Activated T-cell treated with anti-CD3 and anti-CD28 coated beads, Interleukin-2, amount 50 U/mL, for 4 hours (primary cell): ENCODE measurements around the gene ATP2C1. TPM values are rescaled to one million over a fixed set of nuclear protein-coding genes. Genes with fewer than 3 reads are reported as not detected.

Source experiments
- ATAC-seq, 2 donors: fragments of 200-7000 bp; cut with Tn5 transposase; one replicate each; pipeline ENCODE4 v1.10.0; 2021
- DNase-seq: peaks from one replicate; pipeline ENCODE4 v3.0.0-alpha.2; 2020
- H3K27me3 Mint-ChIP-seq: one replicate; pipeline ENCODE4 v1.8.0; 2021; ENCODE audit warnings: low read depth, mixed read lengths
- H3K36me3 Mint-ChIP-seq: one replicate; pipeline ENCODE4 v1.8.0; 2022; ENCODE audit warnings: mixed read lengths; ENCODE audit not compliant: insufficient read depth
- H3K4me1 Mint-ChIP-seq: one replicate; pipeline ENCODE4 v1.8.0; 2021; ENCODE audit warnings: low read depth, mixed read lengths
- H3K4me3 Mint-ChIP-seq: one replicate; pipeline ENCODE4 v1.8.0; 2021; ENCODE audit warnings: mild to moderate bottlenecking, moderate library complexity, mixed read lengths
- H3K9me3 Mint-ChIP-seq: one replicate; pipeline ENCODE4 v1.8.0; 2021; ENCODE audit warnings: mixed read lengths
- total RNA-seq, 3 donors: library from RNA; stranded (reverse); gene quantifications; one replicate each; pipeline ENCODE4 v1.2.1, GENCODE V29; 2021

The ATP2C1 gene
- total RNA-seq, 3 donors from 2014 or later, result 50.2 to 55.3 (median 51.9) TPM

DNA sequence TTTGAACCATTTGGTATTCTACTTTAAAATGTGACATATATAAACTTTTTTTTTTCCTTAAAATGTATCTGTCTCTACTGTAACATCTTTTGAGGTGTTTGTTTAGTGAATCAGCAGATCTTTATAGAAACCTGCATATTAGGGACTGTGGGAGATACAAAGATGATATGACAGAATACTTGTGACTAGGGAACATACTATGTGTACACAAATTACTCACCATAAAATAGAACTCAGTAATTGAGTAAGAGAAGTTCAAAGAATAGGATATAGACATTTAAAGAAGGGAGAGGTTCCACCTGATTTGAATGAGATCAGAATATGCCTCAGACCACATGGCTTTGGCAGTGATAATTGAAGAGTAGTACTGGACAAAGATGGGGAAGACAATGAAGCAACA is 47.9 kb downstream of the ATP2C1 start:
- DNase-seq (no peak), ATAC-seq (no peak)
- H3K36me3 Mint-ChIP-seq, result peaks cover 46% of the 10 kb centered on the region
- no peaks in the 10 kb centered on the region for H3K27me3 Mint-ChIP-seq
- no peaks in the 10 kb centered on the region for H3K9me3 Mint-ChIP-seq
- H3K4me1 Mint-ChIP-seq, result no peaks in the 10 kb centered on the region
- H3K4me3 Mint-ChIP-seq, result no peak overlapping the region

DNA sequence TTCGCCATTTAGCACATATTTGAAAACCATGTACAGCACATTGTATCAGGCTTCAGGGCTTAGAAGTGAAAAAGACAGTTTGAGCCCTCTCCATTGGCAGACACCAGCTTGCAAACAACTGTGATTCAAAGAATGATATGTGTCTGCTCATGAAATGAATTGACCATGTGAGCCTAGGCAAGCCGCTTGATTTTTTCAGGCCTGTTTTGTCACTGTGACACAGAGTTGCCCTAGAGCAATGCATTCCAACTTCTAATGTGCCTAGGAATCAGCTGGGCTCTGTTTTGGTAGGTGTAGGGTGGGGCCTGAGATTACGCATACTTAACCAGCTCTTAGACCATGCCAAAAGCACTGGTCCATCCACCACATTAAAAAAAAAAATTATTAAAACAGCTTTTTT is 53.0 kb downstream of the ATP2C1 start:
- no peak for ATAC-seq

DNA sequence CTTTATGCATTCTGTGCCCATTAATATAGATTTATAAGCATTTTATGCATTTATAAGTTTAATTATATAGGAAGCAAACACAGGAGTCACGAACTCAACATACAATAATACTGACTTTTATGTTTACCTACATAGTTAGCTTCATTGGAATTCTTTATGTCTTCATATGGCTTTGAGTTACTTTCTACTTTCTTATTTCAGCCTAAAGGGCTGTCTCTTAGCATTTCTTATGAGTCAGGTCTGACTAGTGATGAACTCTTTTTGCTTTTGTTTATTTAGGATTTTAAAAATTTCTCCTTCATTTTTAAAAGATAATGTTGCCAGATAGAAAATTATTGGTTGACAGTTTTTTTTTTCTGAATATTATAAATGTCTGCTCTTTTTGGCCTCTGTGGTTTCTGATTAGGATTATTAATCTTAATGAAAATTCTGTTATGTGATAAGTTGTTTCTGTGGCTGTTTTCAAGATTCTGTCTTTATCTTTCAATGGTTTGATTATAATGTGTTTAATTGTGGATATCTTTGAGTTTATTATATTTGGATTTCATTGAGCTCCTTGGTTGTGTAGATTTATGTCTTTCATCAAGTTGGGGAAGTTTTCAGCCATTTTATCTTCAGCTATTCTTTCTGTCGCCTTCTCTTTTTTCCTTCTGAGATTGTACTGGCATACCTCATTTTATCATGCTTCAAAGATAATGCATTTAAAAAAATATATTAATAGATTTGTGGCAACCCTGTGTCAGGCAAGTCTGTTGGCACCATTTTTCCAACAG is 54.3 kb downstream of the ATP2C1 start:
- DNase-seq (no peak), ATAC-seq (no peak)
- H3K27me3 Mint-ChIP-seq, result no peaks in the 10 kb centered on the region
- peaks cover 58% of the 10 kb centered on the region for H3K36me3 Mint-ChIP-seq
- H3K9me3 Mint-ChIP-seq, result peaks cover 3% of the 10 kb centered on the region
- H3K4me3 Mint-ChIP-seq, result no peak overlapping the region
- peaks cover 8% of the 10 kb centered on the region for H3K4me1 Mint-ChIP-seq

More for the DNA sequence above, 53.0 kb downstream of the ATP2C1 start:
- H3K9me3 Mint-ChIP-seq, result peaks cover 3% of the 10 kb centered on the region
- H3K4me1 Mint-ChIP-seq, result peaks cover 8% of the 10 kb centered on the region
- no peaks in the 10 kb centered on the region for H3K27me3 Mint-ChIP-seq
- DNase-seq, result no peak
- peaks cover 58% of the 10 kb centered on the region for H3K36me3 Mint-ChIP-seq
- no peak overlapping the region for H3K4me3 Mint-ChIP-seq

DNA sequence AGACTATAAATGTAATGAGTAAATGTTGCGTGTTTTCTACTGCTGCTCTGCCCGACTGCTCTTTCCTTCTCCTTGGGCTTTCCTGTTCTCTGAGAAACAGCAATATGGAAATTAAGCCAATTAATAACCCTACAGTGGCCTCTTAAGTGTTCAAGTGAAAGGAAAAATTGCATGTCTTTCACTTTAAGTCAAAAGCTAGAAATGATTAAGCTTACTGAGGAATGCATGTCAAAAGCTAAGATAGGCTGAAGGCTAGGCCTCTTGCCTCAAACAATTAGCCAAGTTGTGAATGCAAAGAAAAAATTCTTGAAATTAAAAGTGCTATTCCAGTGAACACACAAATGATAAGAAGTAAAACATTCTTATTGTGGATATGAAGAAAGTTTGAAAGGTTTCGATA is 55.0 kb downstream of the ATP2C1 start:
- ATAC-seq, result no peak
- Mint-ChIP-seq H3K4me1 (peaks cover 8% of the 10 kb centered on the region), H3K9me3 (peaks cover 3% of the 10 kb centered on the region), H3K27me3 (no peaks in the 10 kb centered on the region), H3K36me3 (peaks cover 58% of the 10 kb centered on the region), H3K4me3 (no peak overlapping the region)
- no peak for DNase-seq

DNA sequence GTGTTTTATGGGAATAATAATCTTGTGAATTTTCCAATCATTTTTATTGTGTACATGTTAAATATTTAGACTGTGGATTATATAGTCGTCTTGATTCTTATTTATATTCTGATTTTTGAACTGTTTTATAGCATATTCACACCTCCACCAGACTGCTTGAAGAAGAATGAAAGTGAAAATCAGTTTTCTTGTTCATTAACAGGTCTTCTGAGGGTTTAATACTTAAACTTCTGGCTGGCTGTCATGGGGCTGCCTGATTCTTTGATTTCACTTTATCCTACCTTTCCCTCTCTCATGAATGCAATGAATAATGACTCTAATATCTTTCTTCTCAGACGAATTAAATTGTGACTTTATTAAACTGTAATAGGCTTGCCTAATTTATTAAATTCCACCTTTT is 56.2 kb downstream of the ATP2C1 start:
- H3K36me3 Mint-ChIP-seq, result peaks cover 60% of the 10 kb centered on the region
- peaks cover 3% of the 10 kb centered on the region for H3K9me3 Mint-ChIP-seq
- H3K27me3 Mint-ChIP-seq, result no peaks in the 10 kb centered on the region
- DNase-seq (no peak), ATAC-seq (no peak)
- H3K4me3 Mint-ChIP-seq, result no peak overlapping the region
- peaks cover 8% of the 10 kb centered on the region for H3K4me1 Mint-ChIP-seq

DNA sequence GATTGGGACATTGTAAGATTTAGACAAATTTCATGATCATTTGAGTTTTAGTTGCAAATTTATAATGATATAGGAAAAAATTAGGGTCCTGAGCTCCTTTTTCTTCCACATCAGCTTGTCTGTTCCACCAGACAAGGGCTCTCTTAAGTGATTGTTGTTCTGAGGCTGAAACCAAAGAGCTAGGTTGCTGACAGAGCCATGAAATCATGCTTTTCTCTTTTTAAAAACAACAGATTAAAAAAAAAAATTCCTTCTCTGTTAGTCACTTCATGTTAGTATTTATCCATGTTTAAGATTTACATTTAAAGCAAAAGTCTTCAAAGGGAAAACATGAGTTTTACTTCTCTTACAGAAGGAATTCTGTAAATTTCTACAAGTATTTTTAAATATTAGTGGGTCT is 56.8 kb downstream of the ATP2C1 start:
- DNase-seq, result no peak
- Mint-ChIP-seq H3K27me3 (no peaks in the 10 kb centered on the region), H3K4me3 (no peak overlapping the region), H3K9me3 (peaks cover 3% of the 10 kb centered on the region), H3K4me1 (peaks cover 8% of the 10 kb centered on the region), H3K36me3 (peaks cover 59% of the 10 kb centered on the region)
- ATAC-seq, result no peak

DNA sequence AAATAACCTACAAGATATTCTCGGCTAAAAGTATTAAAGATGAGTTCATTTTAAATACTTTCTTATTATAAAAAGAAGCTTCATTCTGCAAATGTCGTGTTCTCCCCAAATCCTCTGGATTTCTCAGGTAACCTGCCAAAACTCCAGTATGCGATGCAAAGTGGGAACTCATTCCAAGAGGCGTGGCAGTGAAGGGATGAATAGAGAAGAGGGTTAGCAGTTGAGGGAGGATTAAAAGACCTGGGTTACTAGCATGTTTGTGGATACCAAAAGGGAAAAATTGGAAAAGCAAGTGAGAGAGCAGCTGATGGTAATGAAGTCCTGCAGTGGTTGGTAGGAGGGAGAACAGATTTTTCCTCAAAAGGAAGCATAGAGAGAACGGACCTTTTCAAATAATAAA is 61.6 kb downstream of the ATP2C1 start:
- H3K27me3 Mint-ChIP-seq, result no peaks in the 10 kb centered on the region
- no peaks in the 10 kb centered on the region for H3K4me1 Mint-ChIP-seq
- H3K4me3 Mint-ChIP-seq, result no peak overlapping the region
- ATAC-seq (no peak), DNase-seq (no peak)
- peaks cover 40% of the 10 kb centered on the region for H3K36me3 Mint-ChIP-seq
- no peaks in the 10 kb centered on the region for H3K9me3 Mint-ChIP-seq

DNA sequence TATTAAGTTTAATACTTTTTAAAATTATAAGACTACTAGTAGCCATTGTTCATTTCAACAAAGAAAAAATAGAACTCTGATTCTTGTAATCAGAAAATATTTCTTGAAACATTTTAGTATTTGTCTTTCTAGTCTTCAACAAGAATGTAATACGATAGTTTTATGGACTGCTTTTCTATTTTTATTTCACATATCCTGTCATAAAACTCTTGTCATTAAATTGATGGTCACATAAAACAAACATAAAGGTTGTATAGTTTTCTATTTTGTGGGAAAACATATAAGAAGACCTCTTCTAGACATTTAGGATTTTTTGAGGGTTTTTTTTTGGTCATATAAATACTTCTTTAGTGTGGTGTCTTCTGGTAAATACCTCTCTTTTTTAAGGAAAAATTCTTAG is 62.4 kb downstream of the ATP2C1 start:
- Mint-ChIP-seq H3K27me3 (no peaks in the 10 kb centered on the region), H3K9me3 (no peaks in the 10 kb centered on the region), H3K4me3 (no peak overlapping the region), H3K36me3 (peaks cover 46% of the 10 kb centered on the region), H3K4me1 (no peaks in the 10 kb centered on the region)
- ATAC-seq (no peak), DNase-seq (no peak)

DNA sequence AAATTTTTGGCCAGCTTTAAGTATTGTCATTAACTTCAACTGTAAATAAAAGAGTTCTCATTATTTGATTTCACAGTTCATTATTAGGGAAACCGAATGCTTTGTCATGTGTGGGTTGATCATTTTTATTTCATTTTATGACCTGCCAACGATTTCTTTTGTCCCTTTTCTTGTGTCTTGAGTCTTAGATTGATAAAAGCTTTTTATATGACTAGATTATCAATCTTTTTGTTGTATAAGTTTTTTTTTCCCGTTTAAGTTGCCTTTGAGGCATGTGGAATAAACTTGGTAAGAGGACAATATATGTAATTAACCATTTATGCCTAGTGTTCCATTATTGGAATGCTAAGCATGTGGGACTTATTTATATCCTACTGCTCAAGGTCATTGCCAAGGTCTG is 62.8 kb downstream of the ATP2C1 start:
- H3K27me3 Mint-ChIP-seq, result no peaks in the 10 kb centered on the region
- no peaks in the 10 kb centered on the region for H3K9me3 Mint-ChIP-seq
- DNase-seq (no peak), ATAC-seq (no peak)
- H3K4me3 Mint-ChIP-seq, result no peak overlapping the region
- H3K4me1 Mint-ChIP-seq, result no peaks in the 10 kb centered on the region
- peaks cover 48% of the 10 kb centered on the region for H3K36me3 Mint-ChIP-seq

DNA sequence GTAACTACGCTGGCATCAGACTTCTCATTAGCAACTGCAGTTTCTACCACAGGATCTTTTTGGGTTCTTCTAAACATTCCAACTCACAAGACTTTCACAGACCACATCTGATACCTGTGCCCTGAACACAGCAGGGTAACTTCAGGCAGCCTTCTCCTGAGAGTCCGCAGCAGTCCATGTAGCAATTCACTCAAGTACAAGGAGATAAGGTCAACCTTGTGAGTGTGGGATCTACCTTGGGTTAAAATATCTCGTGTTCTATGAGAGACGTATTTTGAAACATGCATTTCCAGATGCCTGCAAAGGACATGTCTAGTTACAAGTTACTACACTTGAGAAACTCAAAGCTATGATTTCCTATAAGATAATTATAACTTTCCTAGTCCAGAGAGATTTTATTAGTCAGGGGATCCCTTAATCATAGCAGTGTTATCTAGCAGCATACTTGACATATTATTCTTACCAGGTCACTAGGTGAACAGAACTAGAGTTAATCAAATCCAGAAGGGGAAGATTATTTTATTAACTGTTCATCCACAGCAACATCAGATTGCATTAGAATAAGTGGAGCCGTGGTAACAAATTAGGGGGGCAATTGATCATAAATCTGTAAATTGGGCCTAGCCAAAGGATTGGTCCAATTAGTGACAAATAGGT is 66.4 kb downstream of the ATP2C1 start:
- Mint-ChIP-seq H3K4me1 (no peaks in the 10 kb centered on the region), H3K9me3 (no peaks in the 10 kb centered on the region), H3K27me3 (no peaks in the 10 kb centered on the region), H3K36me3 (peaks cover 37% of the 10 kb centered on the region), H3K4me3 (no peak overlapping the region)
- no peak for DNase-seq
- no peak for ATAC-seq

DNA sequence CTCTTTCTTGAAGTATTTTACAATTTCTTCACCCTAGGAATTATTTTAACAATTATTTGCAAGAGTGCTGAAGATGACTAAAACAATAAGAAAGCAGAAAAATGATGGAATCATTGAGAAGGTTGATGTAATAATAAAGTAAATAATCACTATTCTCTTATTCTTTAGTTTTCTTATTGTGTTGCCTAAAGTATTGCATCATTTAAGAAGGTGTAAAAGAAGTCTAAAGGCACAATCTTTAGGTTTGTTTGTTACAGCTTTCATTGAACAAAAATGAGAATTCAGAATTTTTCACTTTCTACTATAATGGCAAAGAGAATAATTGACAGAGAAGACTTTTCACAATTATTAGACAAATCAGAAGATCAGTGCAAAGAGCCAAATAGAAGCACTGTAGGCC is 67.6 kb downstream of the ATP2C1 start:
- H3K36me3 Mint-ChIP-seq, result peaks cover 42% of the 10 kb centered on the region
- H3K4me3 Mint-ChIP-seq, result no peak overlapping the region
- no peaks in the 10 kb centered on the region for H3K4me1 Mint-ChIP-seq
- DNase-seq, result no peak
- no peaks in the 10 kb centered on the region for H3K9me3 Mint-ChIP-seq
- no peaks in the 10 kb centered on the region for H3K27me3 Mint-ChIP-seq
- ATAC-seq, result no peak

DNA sequence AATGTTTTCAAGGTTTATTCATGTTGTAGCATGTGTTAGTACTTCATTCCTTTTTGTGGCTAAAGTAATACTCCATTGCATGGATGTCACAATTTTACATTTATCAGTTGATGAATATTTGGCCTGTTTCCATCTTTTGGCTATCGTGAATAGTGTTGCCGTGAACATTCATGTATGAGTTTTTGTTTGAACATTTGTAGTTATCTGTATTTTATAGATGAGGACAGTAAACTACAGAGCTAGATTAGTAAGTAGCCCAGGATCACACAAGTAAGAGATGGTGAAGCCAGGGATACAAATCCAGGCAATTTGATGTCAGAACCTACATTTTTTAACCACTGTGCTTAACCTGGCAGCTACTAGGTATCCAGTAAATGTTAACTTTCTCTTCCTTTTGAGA is 69.6 kb downstream of the ATP2C1 start:
- DNase-seq (no peak), ATAC-seq (no peak)
- no peaks in the 10 kb centered on the region for H3K27me3 Mint-ChIP-seq
- H3K4me3 Mint-ChIP-seq, result no peak overlapping the region
- H3K4me1 Mint-ChIP-seq, result no peaks in the 10 kb centered on the region
- H3K9me3 Mint-ChIP-seq, result no peaks in the 10 kb centered on the region
- H3K36me3 Mint-ChIP-seq, result peaks cover 52% of the 10 kb centered on the region

DNA sequence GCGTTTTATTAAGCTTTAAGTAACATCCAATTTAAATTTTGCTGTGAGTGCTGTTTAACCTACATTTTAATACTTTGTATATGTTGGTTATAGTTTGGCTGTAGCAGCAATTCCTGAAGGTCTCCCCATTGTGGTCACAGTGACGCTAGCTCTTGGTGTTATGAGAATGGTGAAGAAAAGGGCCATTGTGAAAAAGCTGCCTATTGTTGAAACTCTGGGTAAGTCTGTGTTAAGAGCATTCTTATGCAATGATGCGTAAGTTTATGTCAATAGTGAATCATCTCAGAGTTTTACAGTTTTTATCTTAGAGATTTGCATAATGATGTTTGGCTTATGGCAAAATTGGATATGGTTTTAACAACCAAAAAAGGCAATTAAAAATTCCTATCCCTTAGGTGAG is 70.0 kb downstream of the ATP2C1 start:
- ATAC-seq, result no peak
- DNase-seq, result no peak
- peaks cover 57% of the 10 kb centered on the region for H3K36me3 Mint-ChIP-seq

DNA sequence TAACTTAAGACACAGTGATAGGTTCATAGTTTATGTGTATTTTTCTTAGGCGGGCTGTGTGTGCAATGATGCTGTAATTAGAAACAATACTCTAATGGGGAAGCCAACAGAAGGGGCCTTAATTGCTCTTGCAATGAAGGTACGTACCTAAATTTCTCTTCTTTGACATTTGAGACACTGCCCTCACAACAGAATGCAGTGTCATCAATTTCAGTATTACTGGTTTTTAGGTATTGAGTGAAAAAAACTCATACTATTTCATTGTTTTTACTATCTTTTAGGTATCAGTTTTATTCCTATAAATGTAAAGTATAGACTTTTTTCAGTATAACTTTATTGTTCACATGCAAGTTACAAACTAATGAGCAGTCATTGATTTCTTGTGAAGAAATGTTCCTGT is 73.4 kb downstream of the ATP2C1 start:
- H3K36me3 Mint-ChIP-seq, result peaks cover 59% of the 10 kb centered on the region
- ATAC-seq, result no peak
- H3K27me3 Mint-ChIP-seq, result no peaks in the 10 kb centered on the region
- H3K4me1 Mint-ChIP-seq, result no peaks in the 10 kb centered on the region
- H3K9me3 Mint-ChIP-seq, result no peaks in the 10 kb centered on the region
- DNase-seq, result no peak
- H3K4me3 Mint-ChIP-seq, result no peak overlapping the region

More for the DNA sequence above, 70.0 kb downstream of the ATP2C1 start:
- no peaks in the 10 kb centered on the region for H3K9me3 Mint-ChIP-seq
- H3K27me3 Mint-ChIP-seq, result no peaks in the 10 kb centered on the region
- no peaks in the 10 kb centered on the region for H3K4me1 Mint-ChIP-seq
- H3K4me3 Mint-ChIP-seq, result no peak overlapping the region

DNA sequence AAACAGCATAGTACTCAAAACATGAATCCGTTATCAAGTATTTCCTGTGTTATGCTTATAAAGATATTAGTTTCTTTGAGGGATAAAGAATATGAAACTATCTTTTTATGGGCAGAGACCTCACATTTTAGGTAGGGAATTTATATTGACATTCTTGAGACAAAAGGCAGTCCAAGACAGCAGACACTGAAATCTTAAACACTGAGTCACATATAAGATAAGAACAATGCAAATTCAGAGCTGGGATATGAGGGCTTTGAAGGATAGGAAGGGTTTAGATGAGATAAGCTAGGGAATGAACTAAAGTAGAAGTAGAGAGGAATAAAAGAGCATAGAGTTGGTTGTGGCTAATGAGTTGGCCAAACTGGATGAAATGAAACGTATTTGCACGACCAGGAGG is 74.3 kb downstream of the ATP2C1 start:
- no peak overlapping the region for H3K4me3 Mint-ChIP-seq
- no peaks in the 10 kb centered on the region for H3K27me3 Mint-ChIP-seq
- DNase-seq (no peak), ATAC-seq (no peak)
- peaks cover 60% of the 10 kb centered on the region for H3K36me3 Mint-ChIP-seq
- H3K9me3 Mint-ChIP-seq, result no peaks in the 10 kb centered on the region
- H3K4me1 Mint-ChIP-seq, result no peaks in the 10 kb centered on the region
